HG03103 (cell line): Measurements from ENCODE around the gene EFNA1.
"Not testable (repeated sequence)": the region's sequence is repeated elsewhere in the genome, so short reads cannot be mapped to it uniquely, and the experiment has no call there.

Experiments used
- ATAC-seq: cut with Tn5 transposase; IDR thresholded peaks from one replicate; pipeline ENCODE4 v1.9.1; 2021; ENCODE audit warnings: low read depth; ENCODE audit not compliant: unreplicated experiment

EFNA1 gene

GRCh38 chr1:155092131-155092530 is 35.5 kb upstream of the EFNA1 start:
- no peak for ATAC-seq

DNA sequence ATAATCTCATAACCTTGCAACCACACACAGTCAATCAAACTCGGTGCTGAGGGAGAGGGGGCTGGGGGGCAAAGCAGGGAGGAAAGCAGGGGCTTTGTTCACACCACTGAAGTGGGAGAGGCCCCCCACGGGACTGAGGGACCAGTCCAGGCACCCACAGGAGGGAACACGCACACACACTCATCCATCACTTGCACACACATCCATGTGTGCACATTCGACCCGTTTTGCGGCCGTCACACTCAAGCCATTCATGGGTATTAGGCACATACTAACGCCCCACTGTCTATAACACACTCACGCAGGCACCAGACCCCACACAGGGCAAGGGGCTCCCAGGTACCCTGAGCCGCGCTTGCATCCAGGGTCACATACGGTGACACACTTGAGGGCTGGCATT is 35.0 kb upstream of the EFNA1 start:
- no peak for ATAC-seq

DNA sequence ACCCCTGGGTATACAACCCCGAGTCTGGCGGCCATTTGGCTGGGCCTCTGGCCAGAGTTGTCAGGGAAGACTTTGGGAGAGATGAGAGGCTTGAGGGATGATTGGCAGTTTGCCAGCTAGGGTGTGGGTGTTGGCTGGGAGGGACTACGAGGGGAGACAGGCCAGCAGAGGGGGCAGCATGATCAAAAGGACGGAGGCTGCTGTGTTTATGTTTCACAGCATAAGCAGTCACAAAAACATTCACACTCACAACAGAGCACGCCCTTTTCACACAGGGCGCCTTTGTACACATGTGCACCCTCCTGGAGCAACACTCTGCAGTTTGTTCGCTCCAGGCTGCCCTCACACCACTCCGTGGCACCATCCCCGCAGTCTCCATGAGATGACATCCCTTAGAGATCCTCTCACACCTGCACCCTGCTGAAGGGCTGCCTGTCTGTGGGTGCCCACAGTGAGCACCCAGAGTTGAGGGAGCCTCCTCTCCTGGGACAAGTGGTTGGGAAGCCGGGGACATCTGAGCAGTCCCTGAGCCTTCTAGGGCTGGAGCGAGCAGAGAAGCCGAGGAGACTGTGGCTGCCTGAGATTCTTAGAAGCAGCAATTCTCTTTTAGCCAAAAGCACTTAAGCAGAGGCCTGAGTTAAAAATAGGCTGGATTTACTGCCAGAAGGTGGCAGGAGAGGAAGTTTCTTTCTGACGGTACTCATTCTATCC is 33.6 kb upstream of the EFNA1 start:
- no peak for ATAC-seq

DNA sequence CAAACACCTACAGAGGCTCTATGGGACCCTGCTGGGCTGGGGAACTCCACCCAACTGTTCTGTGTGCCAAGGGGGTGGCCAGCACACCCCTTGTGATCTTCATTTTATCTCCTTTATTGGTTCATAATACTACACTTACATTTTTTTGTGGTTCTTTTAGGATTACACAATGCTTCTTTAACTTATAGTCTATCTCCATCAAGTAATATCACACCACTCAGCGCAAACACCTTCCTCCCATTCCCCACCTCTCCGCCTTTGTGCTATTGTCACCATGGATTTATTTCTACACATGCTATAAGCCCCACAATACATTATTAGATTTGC is 33.1 kb upstream of the EFNA1 start:
- no peak for ATAC-seq

DNA sequence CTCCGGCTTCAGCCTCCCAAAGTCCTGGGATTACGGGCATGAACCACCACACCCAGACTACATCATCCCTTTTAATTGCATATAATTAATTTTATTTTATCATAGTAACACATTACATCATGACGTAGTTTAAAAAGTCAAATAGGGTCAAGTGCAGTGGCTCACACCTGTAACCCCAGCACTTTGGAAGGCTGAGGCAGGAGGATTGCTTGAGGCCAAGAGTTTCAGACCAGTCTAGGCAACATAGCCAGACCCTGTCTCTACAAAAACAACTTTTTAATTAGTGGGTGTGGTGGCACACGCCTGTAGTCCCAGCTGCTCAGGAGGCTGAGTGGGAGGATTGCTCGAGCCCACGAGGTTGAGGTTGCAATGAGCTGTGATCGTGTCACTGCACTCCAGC is 28.3 kb upstream of the EFNA1 start:
- ATAC-seq, result no peak

GRCh38 chr1:155103325-155103724 is 24.4 kb upstream of the EFNA1 start:
- no peak for ATAC-seq

- no peak for ATAC-seq
Observed at GRCh38 chr1:155104605-155105534, 22.8 kb upstream of the EFNA1 start.

DNA sequence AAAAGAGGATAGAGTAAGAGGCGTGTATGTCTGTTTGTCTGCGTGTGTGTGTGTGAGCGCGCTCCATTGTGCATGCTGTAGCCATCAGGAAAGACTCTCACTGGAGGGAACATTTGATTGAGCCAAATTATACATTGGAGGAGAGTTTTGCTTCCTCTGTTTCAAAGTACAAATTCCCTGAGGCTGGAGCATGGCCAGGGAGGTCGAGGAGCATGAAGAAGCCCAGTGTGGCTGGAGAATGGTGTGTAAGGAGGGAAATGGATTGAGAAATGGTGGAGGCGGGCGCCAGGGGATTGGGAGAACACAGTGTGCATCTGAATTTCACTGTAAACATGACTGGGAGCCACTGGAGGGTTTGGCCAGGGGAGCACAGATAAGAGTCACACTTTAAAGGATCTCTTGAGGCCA is 22.1 kb upstream of the EFNA1 start:
- no peak for ATAC-seq

DNA sequence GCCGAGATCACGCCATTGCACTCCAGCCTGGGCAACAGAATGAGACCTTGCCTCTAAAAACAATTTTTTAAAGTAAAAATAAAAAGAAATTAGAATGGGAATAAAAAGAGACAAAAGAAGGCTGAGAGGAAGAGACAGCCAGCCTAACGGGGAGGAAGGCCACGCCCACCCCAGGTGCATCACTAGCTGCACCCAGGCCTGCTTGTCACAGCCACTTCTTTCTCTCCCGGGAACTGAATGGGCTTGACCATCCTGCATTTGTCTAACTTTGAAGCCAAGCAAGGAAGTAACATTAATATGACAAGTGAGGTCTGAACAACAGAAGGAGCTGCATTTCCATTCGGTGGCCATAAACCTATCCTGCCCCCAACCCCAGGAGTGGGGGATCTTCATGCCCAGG is 20.8 kb upstream of the EFNA1 start:
- no peak for ATAC-seq

DNA sequence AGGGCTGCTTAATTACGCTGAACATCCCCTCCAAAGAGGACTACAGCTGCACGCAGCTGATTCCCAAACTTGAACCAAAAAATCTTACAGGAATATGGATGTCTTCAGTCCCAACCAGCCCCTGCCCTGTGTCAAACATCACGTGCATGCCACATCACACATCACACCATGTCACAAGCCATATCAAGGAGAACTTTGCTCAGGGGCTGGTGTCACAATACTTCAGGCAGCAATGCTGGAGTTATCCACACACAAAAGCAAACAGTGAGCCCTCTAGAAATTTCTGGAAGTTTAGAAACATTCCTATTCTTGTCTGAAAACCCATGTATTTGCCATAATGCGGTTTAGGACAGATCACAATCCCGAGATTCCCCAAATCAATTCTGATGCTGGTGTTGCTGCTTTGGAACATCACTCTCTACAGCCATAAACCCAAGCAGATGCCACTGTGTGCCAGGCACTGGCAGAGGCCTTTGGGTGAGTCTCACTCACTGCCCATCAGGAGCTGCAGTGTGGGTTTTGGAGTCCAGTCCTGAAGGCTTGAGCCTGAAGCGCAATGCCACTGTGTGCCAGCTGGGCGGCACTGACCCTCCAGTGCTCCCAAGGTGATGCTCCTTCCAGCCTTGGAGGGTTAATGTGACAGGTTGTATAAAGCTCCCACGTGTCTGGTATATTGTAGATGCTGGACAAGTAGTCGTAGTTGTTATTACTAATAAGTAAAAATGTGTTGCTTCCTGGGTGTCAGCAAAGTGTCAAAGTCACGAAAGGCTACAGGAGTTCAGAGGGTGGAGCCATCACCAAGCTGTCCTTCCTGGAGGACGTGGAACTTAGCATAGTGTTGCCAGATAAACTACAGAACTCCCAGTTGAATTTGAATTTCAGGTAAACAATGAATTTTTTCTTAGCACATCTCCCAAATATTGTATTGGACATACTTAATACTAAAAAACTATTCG is 20.1 kb upstream of the EFNA1 start:
- no peak for ATAC-seq

GRCh38 chr1:155108296-155108695 is 19.4 kb upstream of the EFNA1 start:
- ATAC-seq, result no peak

GRCh38 chr1:155110381-155110780 is 17.3 kb upstream of the EFNA1 start:
- no peak for ATAC-seq

GRCh38 chr1:155110826-155111225 is 16.9 kb upstream of the EFNA1 start:
- ATAC-seq, result no peak

DNA sequence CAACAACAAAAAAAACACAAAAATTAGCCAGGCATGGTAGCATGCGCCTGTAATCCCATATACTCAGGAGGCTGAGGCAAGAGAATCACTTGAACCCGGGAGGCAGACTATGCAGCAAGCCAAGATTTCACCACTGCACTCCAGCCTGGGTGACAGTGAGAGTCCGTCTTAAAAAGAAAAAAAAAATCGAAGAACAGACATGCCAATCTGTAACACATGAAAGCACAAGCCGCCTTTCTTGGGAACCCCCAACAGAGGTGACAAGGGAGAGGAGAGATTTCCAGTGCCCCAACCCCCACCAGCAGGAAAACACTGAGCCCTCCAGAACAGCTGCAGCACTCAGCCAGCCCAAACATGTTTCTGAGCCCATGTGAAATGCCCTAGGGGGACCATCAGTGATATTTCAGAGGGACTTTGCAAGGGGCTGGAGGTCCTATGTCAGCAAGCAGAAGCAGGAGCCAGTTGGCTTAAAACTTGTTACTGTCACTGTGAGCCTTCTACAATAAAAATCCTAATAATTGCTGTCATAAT is 14.2 kb upstream of the EFNA1 start:
- no peak for ATAC-seq

DNA sequence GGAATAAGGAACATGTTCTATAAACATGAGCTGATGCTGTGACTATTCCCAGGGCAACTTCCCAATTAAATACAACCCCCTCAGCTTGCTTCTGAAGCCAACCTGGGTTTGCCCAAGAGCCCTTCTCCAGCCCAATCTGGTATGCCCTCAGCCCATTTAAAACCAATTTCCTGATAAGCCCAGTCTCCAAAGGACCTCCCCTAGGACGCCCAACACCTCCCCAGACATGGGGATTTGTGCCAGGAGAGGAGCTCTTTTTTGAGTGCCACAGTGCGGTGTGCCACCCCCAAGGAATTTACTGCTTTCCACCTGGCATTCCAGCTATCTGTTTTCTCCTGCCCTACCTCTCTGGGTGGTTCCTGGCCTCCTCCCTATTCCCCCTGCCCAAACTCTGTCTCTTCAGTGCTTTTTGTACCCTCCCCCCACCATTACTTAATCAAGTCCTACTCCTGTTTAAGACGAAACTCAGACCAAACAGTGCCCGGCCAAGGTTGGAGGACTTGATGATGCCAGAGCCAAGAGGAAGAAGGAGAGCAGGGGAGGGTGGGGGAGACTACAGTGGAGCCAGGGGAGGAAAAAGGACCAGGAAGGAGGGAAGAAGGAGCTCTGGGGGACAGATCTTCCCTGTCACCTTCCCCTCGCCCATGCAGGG is 11.4 kb upstream of the EFNA1 start:
- ATAC-seq, result no peak

- ATAC-seq, result no peak
Observed at GRCh38 chr1:155117610-155118009, 10.1 kb upstream of the EFNA1 start.

GRCh38 chr1:155118090-155118489 is 9.6 kb upstream of the EFNA1 start:
- ATAC-seq, result not testable (repeated sequence)

DNA sequence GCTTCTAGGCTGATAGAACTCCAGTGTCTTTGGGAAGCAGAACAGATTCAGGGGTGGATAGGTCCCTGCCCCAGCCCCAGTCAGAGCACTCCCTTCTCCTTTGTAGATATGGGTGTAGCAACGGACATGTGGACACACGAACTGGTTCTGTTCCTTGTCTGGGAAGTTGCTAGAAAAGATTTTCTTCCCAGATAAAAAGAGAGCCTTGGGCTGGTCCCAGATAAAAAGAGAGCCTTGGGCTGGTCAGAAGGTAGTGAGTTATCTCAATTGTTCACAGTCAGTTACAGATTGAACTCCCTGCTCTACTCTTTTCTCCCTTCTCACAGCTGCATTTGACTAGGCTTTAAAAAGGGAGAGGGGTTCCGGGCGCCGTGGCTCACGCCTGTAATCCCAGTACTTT is 7.4 kb upstream of the EFNA1 start:
- ATAC-seq, result no peak

GRCh38 chr1:155121249-155121648 is 6.4 kb upstream of the EFNA1 start:
- ATAC-seq, result no peak

DNA sequence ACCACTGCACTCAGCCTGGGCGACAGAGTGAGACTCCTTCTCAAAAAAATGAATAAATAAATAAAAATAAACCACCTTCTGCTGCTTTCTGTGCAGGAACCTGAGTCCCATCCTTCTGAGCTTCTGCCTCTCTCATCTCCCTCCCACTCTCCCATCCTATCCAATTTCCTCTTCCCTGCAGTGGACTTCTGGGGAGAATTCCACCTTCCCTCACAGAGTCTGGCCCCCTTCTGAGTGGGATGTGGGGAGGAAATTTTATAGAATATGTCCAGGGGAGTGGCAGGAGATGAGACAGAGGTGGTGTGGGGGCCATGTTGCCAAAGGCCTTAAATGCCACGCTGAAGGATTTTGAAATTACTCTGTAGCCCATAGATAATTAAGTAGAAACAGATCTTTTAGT is 5.4 kb upstream of the EFNA1 start:
- ATAC-seq, result no peak
